CD8-positive, alpha-beta memory T cell (primary cell): ENCODE results near the gene SNTG2. TPM values are rescaled to one million over a fixed set of nuclear protein-coding genes. Genes with fewer than 3 reads are reported as not detected.
"Not testable (repeated sequence)": the region's sequence is repeated elsewhere in the genome, so short reads cannot be mapped to it uniquely, and the experiment has no call there.

Source experiments
- CTCF ChIA-PET: fragments of 350-600 bp; sonication (Branson Sonifier 250); formaldehyde crosslinking; loops from one replicate; lab custom pipeline; 2021; ENCODE audit warnings: antibody characterized with exemption; lab: Charles Lee
- POLR2A ChIA-PET: fragments of 350-600 bp; sonication (Branson Sonifier 250); formaldehyde crosslinking; loops from one replicate; lab custom pipeline; 2021; ENCODE audit warnings: antibody characterized with exemption; lab: Charles Lee
- DNase-seq, 5 donors: peaks; one replicate each; pipeline versions ENCODE4 v3.0.0 to v3.0.0-alpha.2; 2020 to 2022; ENCODE audit warnings: mixed read lengths in 1 of 5
- H3K27ac ChIP-seq: one replicate; pipeline ENCODE4 v1.7.0; 2013; ENCODE audit warnings: low read depth, mild to moderate bottlenecking, low read length, moderate library complexity
- H3K27me3 ChIP-seq: 2 replicates; pipeline ENCODE4 v1.7.0; 2013; ENCODE audit warnings: low read length, mild to moderate bottlenecking; ENCODE audit not compliant: insufficient read depth, poor library complexity, severe bottlenecking
- H3K36me3 ChIP-seq: 2 replicates; pipeline ENCODE4 v1.7.0; 2013; ENCODE audit warnings: mild to moderate bottlenecking, low read length, moderate library complexity; ENCODE audit not compliant: insufficient read depth
- H3K4me1 ChIP-seq: 2 replicates; pipeline ENCODE4 v1.7.0; 2013; ENCODE audit warnings: mild to moderate bottlenecking, low read length, moderate library complexity; ENCODE audit not compliant: insufficient read depth
- H3K4me3 ChIP-seq: 2 replicates; pipeline ENCODE4 v1.7.0; 2013; ENCODE audit warnings: mild to moderate bottlenecking, low read length
- H3K9me3 ChIP-seq: 2 replicates; pipeline ENCODE4 v1.7.0; 2013; ENCODE audit warnings: mild to moderate bottlenecking, low read length
- H3K27ac Mint-ChIP-seq, 8 donors: one replicate each; pipeline ENCODE4 v1.8.0; 2020 to 2021; ENCODE audit warnings: mixed read lengths in 8 of 8, mild to moderate bottlenecking in 6 of 8, inconsistent platforms in 3 of 8, moderate library complexity in 3 of 8
- H3K27me3 Mint-ChIP-seq, 2 donors: one replicate each; pipeline ENCODE4 v1.8.0; 2020 to 2021; ENCODE audit warnings: mixed read lengths in 2 of 2, mild to moderate bottlenecking in 1 of 2, moderate library complexity in 1 of 2
- H3K36me3 Mint-ChIP-seq, 3 donors: one replicate each; pipeline ENCODE4 v1.8.0; 2020 to 2021; ENCODE audit warnings: mixed read lengths in 3 of 3, inconsistent platforms in 1 of 3, mild to moderate bottlenecking in 1 of 3
- H3K4me1 Mint-ChIP-seq, 3 donors: one replicate each; pipeline ENCODE4 v1.8.0; 2020 to 2021; ENCODE audit warnings: mixed read lengths in 3 of 3, inconsistent platforms in 1 of 3, mild to moderate bottlenecking in 1 of 3
- H3K4me3 Mint-ChIP-seq, 7 donors: one replicate each; pipeline ENCODE4 v1.8.0; 2020 to 2021; ENCODE audit warnings: mixed read lengths in 7 of 7, mild to moderate bottlenecking in 6 of 7, moderate library complexity in 4 of 7, inconsistent platforms in 2 of 7
- H3K9me3 Mint-ChIP-seq, 5 donors: one replicate each; pipeline ENCODE4 v1.8.0; 2020 to 2022; ENCODE audit warnings: mixed read lengths in 5 of 5, mild to moderate bottlenecking in 3 of 5, moderate library complexity in 2 of 5, inconsistent platforms in 1 of 5
- polyA plus RNA-seq: library from polyadenylated mRNA; unstranded; fragments of 300-500 nt; fragmentation: Illumina TruSeq; gene quantifications from one replicate; pipeline ENCODE4 v1.2.3, GENCODE V29; 2021
- total RNA-seq, 2 experiments: library from RNA; stranded (reverse); gene quantifications; one replicate each; pipeline ENCODE4 v1.2.3, GENCODE V29; 2021

The SNTG2 gene
- total and polyA plus RNA-seq, 3 experiments from 2014 or later: 0.30 to 1.7 (median 1.3) TPM

GRCh38 chr2:1373830-1374229 lies 423.2 kb downstream of the SNTG2 start:
- Mint-ChIP-seq H3K4me3 (no peak overlapping the region), H3K36me3 (no peaks in the 10 kb centered on the region), H3K27me3 (peaks cover 0 to 8% of the 10 kb centered on the region in 2 donors), H3K9me3 (peaks cover 0 to 1% (median 0%) of the 10 kb centered on the region in 5 donors), H3K4me1 (no peaks in the 10 kb centered on the region), H3K27ac (no peak overlapping the region)
- H3K36me3 ChIP-seq: no peaks in the 10 kb centered on the region
- H3K9me3 ChIP-seq: no peaks in the 10 kb centered on the region
- no peak overlapping the region for H3K4me3 ChIP-seq
- ChIA-PET POLR2A (no interaction called here), CTCF (no interaction called here)
- no peaks in the 10 kb centered on the region for H3K27me3 ChIP-seq
- DNase-seq: no peak
- H3K4me1 ChIP-seq: no peaks in the 10 kb centered on the region
- H3K27ac ChIP-seq: no peak overlapping the region

DNA sequence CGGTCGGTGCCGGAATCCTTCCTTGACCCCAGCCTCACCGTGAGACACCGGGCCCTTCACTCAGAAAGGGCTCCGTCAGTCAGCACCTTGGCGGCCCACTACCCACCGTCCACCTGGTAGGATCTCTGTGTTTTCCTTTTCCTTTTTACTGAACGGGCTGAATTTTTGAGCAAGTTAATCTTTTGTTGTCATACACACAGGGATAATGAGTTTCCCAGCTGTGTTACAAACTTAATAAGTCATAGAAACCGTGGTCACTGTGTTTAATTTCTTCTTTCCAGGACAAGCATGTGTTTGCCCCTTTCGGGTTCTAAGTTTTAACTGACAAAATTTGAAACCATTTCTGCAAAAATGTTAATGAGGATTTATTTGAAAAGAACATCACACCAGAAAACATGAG lies 423.6 kb downstream of the SNTG2 start:
- POLR2A ChIA-PET: no interaction called here
- no peak overlapping the region for H3K4me3 Mint-ChIP-seq
- CTCF ChIA-PET: no interaction called here
- no peak overlapping the region for H3K4me3 ChIP-seq
- peaks cover 0 to 1% (median 0%) of the 10 kb centered on the region in 5 donors for H3K9me3 Mint-ChIP-seq
- H3K4me1 Mint-ChIP-seq: no peaks in the 10 kb centered on the region
- peaks cover 0 to 9% of the 10 kb centered on the region in 2 donors for H3K27me3 Mint-ChIP-seq
- H3K9me3 ChIP-seq: no peaks in the 10 kb centered on the region
- H3K4me1 ChIP-seq: no peaks in the 10 kb centered on the region
- H3K27ac Mint-ChIP-seq: no peak overlapping the region
- no peaks in the 10 kb centered on the region for H3K36me3 ChIP-seq
- H3K27me3 ChIP-seq: no peaks in the 10 kb centered on the region
- no peaks in the 10 kb centered on the region for H3K36me3 Mint-ChIP-seq
- no peak for DNase-seq
- H3K27ac ChIP-seq: no peak overlapping the region

GRCh38 chr2:1375794-1376193 lies 425.1 kb downstream of the SNTG2 start:
- DNase-seq: no peak
- Mint-ChIP-seq H3K27me3 (peaks cover 0 to 7% of the 10 kb centered on the region in 2 donors), H3K9me3 (peaks cover 0 to 1% (median 0%) of the 10 kb centered on the region in 5 donors), H3K27ac (no peak overlapping the region), H3K36me3 (no peaks in the 10 kb centered on the region), H3K4me3 (no peak overlapping the region), H3K4me1 (no peaks in the 10 kb centered on the region)
- no peak overlapping the region for H3K4me3 ChIP-seq
- H3K4me1 ChIP-seq: no peaks in the 10 kb centered on the region
- no peaks in the 10 kb centered on the region for H3K27me3 ChIP-seq
- ChIA-PET CTCF (no interaction called here), POLR2A (no interaction called here)
- H3K27ac ChIP-seq: no peak overlapping the region
- no peaks in the 10 kb centered on the region for H3K36me3 ChIP-seq
- H3K9me3 ChIP-seq: no peaks in the 10 kb centered on the region

GRCh38 chr2:1377473-1377872 lies 426.8 kb downstream of the SNTG2 start:
- no peaks in the 10 kb centered on the region for H3K9me3 ChIP-seq
- Mint-ChIP-seq H3K27me3 (peaks cover 0 to 7% of the 10 kb centered on the region in 2 donors), H3K27ac (no peak overlapping the region), H3K9me3 (peaks cover 0 to 1% (median 0%) of the 10 kb centered on the region in 5 donors), H3K4me1 (no peaks in the 10 kb centered on the region), H3K36me3 (no peaks in the 10 kb centered on the region), H3K4me3 (no peak overlapping the region)
- ChIA-PET CTCF (no interaction called here), POLR2A (no interaction called here)
- no peak overlapping the region for H3K4me3 ChIP-seq
- no peak overlapping the region for H3K27ac ChIP-seq
- DNase-seq: no peak
- no peaks in the 10 kb centered on the region for H3K27me3 ChIP-seq
- no peaks in the 10 kb centered on the region for H3K4me1 ChIP-seq
- H3K36me3 ChIP-seq: no peaks in the 10 kb centered on the region

DNA sequence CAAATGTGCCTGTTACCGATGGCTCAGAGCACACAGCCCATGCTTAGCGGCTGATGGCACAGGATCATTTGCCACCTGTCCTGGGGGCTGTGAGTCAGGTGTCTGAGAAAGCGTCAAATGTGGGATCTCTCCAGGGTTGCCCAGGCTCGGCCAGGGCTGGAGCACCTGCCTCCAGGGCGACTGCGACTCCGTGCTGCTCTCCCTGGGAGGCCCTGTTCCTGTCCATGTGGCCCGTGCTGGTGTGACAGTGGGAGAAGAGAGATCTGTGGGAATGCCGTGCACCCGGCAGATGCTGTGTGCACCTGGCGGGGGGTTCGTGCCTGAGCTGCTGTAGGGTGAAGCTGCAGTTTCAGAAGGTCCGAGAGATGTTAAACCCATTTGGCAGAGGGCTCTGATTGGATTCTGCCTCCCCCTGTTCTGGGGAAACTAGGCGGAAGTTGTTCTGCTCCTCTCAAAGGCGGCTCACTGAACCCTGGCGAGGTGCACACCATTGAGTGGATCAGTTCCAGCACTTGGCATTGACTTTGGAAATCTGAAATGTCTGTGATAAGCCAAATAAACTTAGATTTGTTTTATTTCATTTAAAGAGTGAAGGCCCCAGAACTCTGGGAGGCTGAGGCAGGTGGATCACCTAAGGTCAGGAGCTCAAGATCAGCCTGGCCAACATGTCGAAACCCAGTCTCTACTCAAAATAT lies 428.0 kb downstream of the SNTG2 start:
- no peak overlapping the region for H3K4me3 Mint-ChIP-seq
- peaks cover 0 to 4% (median 0%) of the 10 kb centered on the region in 5 donors for H3K9me3 Mint-ChIP-seq
- H3K27ac Mint-ChIP-seq: no peak overlapping the region
- no peaks in the 10 kb centered on the region for H3K4me1 Mint-ChIP-seq
- H3K4me1 ChIP-seq: no peaks in the 10 kb centered on the region
- no peaks in the 10 kb centered on the region for H3K9me3 ChIP-seq
- ChIA-PET CTCF (no interaction called here), POLR2A (no interaction called here)
- no peak overlapping the region for H3K27ac ChIP-seq
- no peaks in the 10 kb centered on the region for H3K27me3 ChIP-seq
- H3K36me3 Mint-ChIP-seq: no peaks in the 10 kb centered on the region
- peaks cover 0 to 7% of the 10 kb centered on the region in 2 donors for H3K27me3 Mint-ChIP-seq
- no peaks in the 10 kb centered on the region for H3K36me3 ChIP-seq
- DNase-seq: no peak
- H3K4me3 ChIP-seq: no peak overlapping the region

DNA sequence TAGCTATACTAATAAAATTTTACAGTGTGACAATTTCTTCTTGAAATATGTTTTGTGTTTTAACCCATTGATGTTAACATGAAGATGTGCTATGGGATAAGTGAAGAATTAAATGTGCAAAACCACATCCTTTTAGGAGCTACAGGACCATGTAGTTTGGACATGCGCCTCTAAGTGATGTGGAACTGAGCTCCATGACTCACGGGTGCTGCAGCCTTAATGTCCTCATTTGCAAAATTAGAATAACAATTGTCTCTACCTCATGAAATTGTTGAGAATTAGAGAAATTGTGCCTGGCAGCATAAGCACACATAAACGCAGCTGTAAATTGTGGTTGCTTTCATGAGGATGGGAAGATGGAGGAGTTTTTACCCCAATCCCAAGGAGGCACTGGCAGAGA lies 431.0 kb downstream of the SNTG2 start:
- H3K27ac ChIP-seq: no peak overlapping the region
- DNase-seq: no peak
- no peaks in the 10 kb centered on the region for H3K9me3 ChIP-seq
- Mint-ChIP-seq H3K4me1 (no peaks in the 10 kb centered on the region), H3K27ac (no peak overlapping the region), H3K9me3 (peaks cover 0 to 2% (median 0%) of the 10 kb centered on the region in 5 donors), H3K27me3 (peaks cover 0 to 1% of the 10 kb centered on the region in 2 donors), H3K36me3 (no peaks in the 10 kb centered on the region), H3K4me3 (no peak overlapping the region)
- H3K4me3 ChIP-seq: no peak overlapping the region
- H3K27me3 ChIP-seq: no peaks in the 10 kb centered on the region
- H3K4me1 ChIP-seq: no peaks in the 10 kb centered on the region
- POLR2A ChIA-PET: no interaction called here
- CTCF ChIA-PET: no interaction called here
- H3K36me3 ChIP-seq: no peaks in the 10 kb centered on the region

DNA sequence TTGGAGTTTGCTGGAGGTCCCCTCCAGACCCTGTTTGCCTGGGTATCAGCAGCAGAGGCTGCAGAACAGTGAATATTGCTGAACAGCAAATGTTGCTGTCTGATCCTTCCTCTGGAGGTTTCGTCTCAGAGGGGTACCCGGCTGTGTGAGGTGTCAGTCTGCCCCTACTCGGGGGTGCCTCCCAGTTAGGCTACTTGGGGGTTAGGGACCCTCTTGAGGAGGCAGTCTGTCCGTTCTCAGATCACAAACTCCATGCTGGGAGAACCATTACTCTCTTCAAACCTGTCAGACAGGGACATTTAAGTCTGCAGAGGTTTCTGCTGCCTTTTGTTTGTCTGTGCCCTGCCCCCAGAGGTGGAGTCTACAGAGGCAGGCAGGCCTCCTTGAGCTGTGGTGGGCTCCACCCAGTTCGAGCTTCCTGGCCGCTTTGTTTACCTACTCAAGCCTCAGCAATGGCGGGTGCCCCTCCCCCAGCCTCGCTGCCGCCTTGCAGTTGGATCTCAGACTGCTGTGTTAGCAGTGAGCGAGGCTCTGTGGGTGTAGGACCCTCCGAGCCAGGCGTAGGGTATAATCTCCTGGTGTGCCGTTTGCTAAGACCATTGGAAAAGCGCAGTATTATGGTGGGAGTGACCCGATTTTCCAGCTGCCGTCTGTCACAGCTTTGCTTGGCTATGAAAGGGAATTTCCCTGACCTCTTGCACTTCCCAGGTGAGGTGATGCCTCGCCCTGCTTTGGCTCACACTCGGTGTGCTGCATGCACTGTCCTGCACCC lies 437.5 kb downstream of the SNTG2 start:
- H3K27me3 ChIP-seq, CTCF ChIA-PET, H3K27ac Mint-ChIP-seq, H3K4me1 Mint-ChIP-seq, DNase-seq, H3K27me3 Mint-ChIP-seq, H3K9me3 Mint-ChIP-seq, POLR2A ChIA-PET, H3K36me3 ChIP-seq, H3K27ac ChIP-seq, H3K9me3 ChIP-seq, H3K4me3 ChIP-seq, H3K4me1 ChIP-seq, H3K36me3 Mint-ChIP-seq: not testable (repeated sequence)
- H3K4me3 Mint-ChIP-seq: peak overlapping the region in 2 of 7 donors; percentile 17 to 66

GRCh38 chr2:1390118-1390517 lies 439.5 kb downstream of the SNTG2 start:
- H3K36me3 Mint-ChIP-seq, DNase-seq, H3K27ac ChIP-seq, H3K4me1 Mint-ChIP-seq, H3K36me3 ChIP-seq, H3K4me3 ChIP-seq, H3K4me3 Mint-ChIP-seq, H3K27ac Mint-ChIP-seq, H3K4me1 ChIP-seq, H3K27me3 ChIP-seq, POLR2A ChIA-PET, H3K9me3 ChIP-seq, H3K9me3 Mint-ChIP-seq, CTCF ChIA-PET: not testable (repeated sequence)
- H3K27me3 Mint-ChIP-seq: peaks cover 8 to 11% of the 10 kb centered on the region in 2 donors
